Posterior vena cava (tissue), 2 donors: ENCODE measurements around the gene NLRC5. TPM values are rescaled to one million over a fixed set of nuclear protein-coding genes. Genes with fewer than 3 reads are reported as not detected.
"Not testable (repeated sequence)": the region's sequence is repeated elsewhere in the genome, so short reads cannot be mapped to it uniquely, and the experiment has no call there.

Source experiments
- DNase-seq: peaks from one replicate; pipeline ENCODE4 v3.0.0-alpha.2; 2020; ENCODE audit warnings: low spot score
- intact Hi-C, 2 donors: fragments of 100-400 bp; cut with DNase I; formaldehyde crosslinking; loops; one replicate each; pipeline versions ENCODE4 v1.14.1 to v1.14.2; 2022 to 2023
- total RNA-seq, 2 donors: library from RNA; stranded (reverse); fragmentation: NEBNext Ultra II Directional; extraction: Animal tissue kit (Norgen Biotek cat#: 25700); gene quantifications; one replicate each; pipeline ENCODE4 v1.2.1, GENCODE V29; 2021
- donor health status: DM: yes; HTN: yes; CAD: no.
- donor health status: DM: yes; HTN: yes; CAD: no.

Gene NLRC5
- total RNA-seq, 2 donors from 2014 or later: 37.8 to 53.2 TPM

DNA sequence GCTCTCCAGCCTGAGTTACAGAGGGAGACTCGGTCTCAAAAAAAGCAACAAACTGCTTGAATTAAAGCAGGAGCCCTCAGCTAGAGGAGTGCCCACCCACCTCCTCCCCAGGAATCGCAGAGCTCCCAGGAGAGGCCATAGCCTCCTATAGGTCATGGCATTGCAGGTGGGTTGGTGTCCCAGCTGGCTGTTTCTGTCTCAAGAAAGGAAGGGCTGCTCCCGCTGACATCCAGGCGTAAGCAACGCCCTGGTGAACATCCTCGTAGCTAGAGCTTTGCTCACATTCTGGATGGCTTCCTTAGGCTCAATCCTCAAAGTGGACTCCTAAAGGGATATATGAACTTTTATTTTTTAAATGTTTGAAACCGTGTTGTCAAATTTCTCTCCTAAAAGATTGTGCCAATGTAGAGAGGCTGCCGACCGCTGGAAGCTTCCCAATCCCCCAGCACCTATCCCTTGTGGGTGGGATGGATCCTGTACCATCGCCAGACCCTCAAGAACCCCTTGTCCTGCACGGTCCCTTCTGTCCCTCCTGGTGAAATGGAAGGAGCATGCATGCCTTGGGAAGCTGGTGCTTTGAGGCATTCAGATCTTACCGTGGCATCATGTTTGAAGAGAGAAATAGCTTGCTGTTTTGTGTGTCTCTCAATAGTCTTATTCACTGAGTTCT, 5.9 kb downstream of the NLRC5 start:
- peak; percentile 24 for DNase-seq
- intact Hi-C loops: no loop called here

DNA sequence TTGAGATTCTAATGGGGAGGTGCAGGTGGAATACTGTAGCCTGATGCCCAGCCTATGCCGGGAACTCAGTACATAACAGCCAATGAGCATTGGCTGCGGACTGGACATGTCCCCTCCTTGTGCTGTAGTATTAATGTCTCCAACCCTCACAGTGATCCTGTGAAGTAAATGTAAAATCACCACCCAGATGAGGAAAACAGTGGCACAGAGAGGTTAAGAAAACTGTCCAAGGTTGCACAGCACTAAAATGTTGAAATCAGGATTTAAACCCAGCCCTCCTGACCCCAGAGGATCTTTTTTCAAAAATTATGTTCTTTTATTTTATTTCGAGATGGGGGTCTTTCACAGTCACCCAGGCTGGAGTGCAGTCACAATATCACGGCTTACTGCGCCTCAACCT, 7.9 kb downstream of the NLRC5 start:
- intact Hi-C loops: no loop called here
- peak; percentile 48 for DNase-seq

DNA sequence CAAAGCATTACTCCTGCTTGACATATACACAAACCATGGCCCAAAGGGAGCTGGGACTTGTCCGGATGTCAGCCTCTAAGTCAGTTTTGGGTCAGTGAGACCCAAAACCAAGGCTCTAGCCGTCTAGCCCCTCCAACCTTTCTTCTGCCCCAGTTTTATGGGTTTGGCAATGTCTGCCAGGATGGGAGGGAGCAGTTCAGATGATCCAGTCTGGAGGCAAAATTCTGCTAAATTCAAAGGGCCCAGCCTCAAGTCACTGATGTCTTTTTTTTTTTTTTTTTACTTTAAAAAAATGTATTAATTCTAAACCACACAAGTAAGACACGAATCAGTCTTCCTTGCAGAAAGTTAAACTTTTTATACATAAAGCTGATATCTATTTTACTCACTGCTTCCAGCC, 8.6 kb downstream of the NLRC5 start:
- peak; percentile 2 for DNase-seq
- intact Hi-C loops: no loop called here

DNA sequence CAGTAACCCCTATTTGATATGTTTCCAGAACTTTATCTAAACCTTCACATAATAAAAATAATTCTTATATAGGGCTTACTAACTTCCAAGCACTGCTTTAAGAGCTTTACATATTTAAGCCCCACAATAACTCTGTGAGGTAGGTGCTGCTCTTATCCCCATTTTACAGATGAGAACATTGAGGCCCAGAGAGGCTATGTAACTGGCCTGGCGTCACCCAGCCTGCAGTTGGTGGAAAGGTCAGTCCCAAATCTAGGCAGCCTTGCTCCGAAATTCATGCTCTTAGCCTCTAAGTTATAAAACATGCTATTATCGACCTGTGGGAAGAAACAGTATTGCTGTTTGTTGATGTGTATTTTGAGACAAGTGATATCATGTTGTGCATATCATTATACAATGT, 9.0 kb downstream of the NLRC5 start:
- intact Hi-C loops: no loop called here
- DNase-seq: peak; percentile 5

DNA sequence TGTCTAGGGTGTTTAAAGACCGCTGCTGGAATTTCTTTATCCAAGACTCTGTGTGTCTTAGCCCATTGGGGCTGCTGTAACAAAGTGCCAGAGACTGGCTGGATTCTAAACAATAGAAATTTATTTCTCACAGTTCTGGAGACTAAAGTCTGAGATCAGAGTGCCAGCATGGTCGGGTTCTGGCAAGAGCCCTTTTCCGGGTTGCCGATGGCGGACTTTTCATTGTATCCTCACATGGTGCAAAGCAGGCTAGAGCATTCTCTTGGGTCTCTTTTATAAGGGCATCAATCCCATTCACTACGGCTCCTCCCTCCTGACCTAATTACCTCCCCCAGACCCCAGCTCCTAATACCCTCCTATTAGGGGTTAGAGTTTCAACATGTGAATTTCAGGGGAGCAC, 9.5 kb downstream of the NLRC5 start:
- DNase-seq: peak; percentile 60
- intact Hi-C loops: no loop called here

DNA sequence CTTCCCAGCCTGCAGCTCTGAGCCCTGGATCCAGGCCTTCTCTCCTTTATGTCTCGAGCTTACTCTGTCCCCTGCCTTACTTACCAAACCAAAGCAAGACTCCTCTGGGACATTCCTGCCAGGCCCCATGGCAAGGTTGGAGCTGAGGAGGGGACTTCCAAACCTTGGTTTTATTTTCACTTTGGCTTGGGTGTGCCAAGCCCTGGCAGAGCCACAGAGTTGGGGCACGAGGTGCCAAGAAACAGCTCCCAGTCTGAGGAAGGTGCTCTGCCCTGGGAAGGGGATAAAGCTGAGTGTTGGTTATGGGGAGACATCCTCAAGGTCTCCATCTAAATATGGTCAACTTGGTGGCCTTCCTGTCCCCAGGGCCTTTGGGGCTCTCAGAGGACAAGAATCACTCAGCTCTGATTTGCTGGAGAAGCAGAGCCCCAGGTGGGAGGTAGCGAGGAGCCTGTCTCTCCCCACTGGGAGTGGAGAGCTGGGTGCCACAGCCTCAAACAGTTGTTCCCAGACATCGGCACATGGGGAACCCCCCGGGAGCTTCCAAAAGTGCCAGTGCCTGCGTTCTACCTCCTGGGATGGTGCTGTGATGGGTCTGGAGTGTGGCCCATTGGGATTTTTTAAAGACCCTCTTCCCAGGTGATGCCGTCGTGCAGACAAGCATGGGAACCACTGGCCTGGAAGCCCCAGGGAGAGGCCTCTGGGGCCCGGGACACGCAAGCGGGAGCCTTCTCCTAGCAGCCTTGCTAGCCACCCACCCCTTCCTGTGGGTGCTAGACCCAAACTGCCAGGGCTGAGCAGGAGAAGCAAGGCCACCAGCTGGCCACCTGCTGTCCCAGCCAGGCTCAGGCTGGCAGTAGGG, 10.3 kb downstream of the NLRC5 start:
- DNase-seq: peak; percentile 70
- intact Hi-C loops: no loop called here

GRCh38 chr16:57000271-57001025, 11.1 kb downstream of the NLRC5 start:
- peak; percentile 94 for DNase-seq

GRCh38 chr16:57001026-57001679, 11.8 kb downstream of the NLRC5 start:
- intact Hi-C loops: no loop called here
- DNase-seq: peak; percentile 45

More at GRCh38 chr16:57000271-57001025, 11.1 kb downstream of the NLRC5 start:
- intact Hi-C loops: no loop called here

DNA sequence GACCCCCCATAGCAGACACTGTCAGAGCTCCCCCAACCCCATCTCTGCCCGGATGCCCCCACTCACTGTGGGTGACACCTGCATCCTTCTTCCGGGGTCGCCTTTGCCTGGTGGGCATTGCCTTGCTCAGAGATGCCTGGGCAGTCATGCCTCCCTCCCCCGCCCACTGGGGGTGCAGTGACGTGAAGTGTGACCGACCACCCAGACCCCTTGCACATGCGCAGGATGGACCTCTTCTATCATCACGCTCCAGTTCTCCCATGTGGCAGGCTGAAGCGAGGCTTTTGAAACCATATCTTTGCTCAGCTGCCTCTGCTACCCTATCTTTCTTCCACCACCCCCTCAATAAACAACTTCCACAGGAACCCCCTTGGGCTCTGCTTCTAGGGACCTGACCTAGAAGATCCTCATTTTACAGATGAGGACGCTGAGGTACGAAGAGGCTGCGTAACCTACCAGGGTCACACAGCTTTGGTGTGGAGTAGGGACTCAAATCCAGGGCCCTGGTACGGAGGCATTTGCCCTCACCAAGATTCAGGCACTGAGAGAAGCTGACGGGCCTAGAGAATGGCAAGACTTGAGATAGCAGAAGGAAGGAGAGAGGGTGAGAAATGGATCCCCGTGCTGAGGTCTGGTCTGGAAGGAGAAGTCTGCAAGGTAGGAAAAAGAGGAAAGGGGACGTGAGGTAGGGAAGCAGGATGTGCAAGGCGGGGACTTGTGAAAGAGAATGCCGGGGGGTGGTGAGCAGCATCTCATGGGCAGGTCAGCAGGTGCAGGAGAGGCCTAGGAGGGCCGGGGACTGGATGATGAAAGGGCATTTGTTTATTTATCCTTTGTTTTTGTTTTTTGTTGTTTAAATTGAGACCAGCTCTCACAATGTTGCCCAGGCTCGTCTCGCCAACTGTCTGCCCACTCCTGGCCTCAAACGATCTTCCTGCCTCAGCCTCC, 14.4 kb downstream of the NLRC5 start:
- intact Hi-C loops: no loop called here
- DNase-seq: peak; percentile 47

DNA sequence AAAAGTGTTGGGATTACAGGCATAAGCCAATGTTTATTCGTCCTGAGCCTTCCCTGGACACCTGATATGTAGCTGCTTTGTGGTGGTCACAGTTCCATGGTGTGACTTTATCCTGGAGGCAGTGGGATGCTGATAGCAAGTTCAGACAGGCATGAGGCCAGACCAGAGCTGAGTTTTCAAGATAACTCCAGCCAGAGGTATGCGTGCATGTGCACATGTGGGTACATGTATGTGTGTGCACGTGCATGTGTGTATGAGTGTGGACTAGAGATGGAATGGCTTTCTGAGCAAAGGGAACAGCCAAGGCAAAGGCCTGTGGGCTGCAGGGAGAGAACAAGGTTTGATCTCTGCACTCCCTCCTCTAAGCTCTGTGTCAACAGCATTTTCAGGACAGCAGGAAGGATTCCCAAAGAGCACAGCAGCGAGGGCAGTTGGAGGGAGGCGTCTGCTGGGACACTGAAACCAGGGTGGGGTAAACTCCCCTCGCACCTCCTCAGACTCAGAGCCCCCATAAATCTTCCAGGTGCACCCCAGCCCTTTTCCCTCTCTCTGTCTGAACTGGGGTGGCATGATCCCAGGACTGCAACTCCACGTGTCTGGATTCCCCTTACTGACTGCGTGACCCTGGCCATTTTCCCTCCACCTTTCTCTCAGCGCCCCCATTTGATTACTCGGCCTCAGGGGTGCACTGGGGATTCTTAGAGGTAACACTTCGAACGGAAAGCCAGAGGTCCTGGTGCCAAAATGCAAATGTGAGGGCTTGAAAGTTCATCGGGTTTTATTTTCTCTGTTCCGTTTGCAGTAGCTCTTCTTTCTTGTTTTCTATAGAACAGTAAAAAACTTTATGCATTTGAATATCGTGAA, 15.3 kb downstream of the NLRC5 start:
- intact Hi-C loops: no loop called here
- DNase-seq: peak; percentile 17

GRCh38 chr16:57005597-57005996, 16.2 kb downstream of the NLRC5 start:
- intact Hi-C loops: not testable (repeated sequence)
- DNase-seq: peak; percentile 12

GRCh38 chr16:57007050-57007449, 17.7 kb downstream of the NLRC5 start:
- intact Hi-C loops: no loop called here
- DNase-seq: no peak

DNA sequence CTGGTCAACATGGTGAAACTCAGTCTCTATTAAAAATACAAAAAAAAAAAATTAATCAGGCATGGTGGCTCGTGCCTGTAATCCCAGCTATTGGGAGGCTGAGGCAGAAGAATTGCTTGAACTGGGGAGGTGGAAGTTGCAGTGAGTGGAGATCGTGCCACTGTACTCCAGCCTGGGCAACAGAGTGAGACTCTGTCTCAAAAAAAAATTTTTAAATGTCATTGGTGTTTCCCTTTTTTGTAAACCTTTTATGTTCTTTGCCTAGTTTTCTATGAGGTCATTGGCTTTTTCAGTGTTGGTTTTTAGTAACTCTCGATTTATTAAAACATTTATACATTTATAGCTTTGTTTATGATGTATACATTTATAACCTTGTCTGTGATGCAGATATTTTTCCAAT, 18.2 kb downstream of the NLRC5 start:
- no peak for DNase-seq
- intact Hi-C loops: no loop called here

GRCh38 chr16:57008440-57008839, 19.1 kb downstream of the NLRC5 start:
- DNase-seq: no peak
- intact Hi-C loops: no loop called here

- intact Hi-C loops: no loop called here
- peak; percentile 6 for DNase-seq
Observed at GRCh38 chr16:57009643-57010170, 20.4 kb downstream of the NLRC5 start.

- intact Hi-C loops: no loop called here
- peak; percentile 11 for DNase-seq
Observed at GRCh38 chr16:57012353-57012752, 23.0 kb downstream of the NLRC5 start.

- DNase-seq: no peak
- intact Hi-C loops: no loop called here
Observed at GRCh38 chr16:57013229-57013628, 23.9 kb downstream of the NLRC5 start.
